Heart right ventricle (tissue), 16 donors: ENCODE measurements around the gene LIN7B. TPM values are rescaled to one million over a fixed set of nuclear protein-coding genes. Genes with fewer than 3 reads are reported as not detected.
"Not testable (repeated sequence)": the region's sequence is repeated elsewhere in the genome, so short reads cannot be mapped to it uniquely, and the experiment has no call there.

Experiments used
- ATAC-seq, 8 donors: fragments of 200-7000 bp; cut with Tn5 transposase; one replicate each; pipeline ENCODE4 v1.9.1; 2020; ENCODE audit warnings: mild to moderate bottlenecking in 8 of 8, moderate library complexity in 8 of 8, moderate number of reproducible peaks in 1 of 8
- DNase-seq, 2 donors: peaks; one replicate each; pipeline ENCODE4 v3.0.0-alpha.2; 2020
- H3K27ac ChIP-seq, 10 donors: fragments of 200-600 bp; sonication (generic) in 2 of 10; one replicate each; pipeline versions ENCODE4 v1.5.0 to v1.8.0; 2020 to 2022; ENCODE audit warnings: mild to moderate bottlenecking in 3 of 10
- H3K27me3 ChIP-seq, 7 donors: fragments of 200-600 bp; one replicate each; pipeline ENCODE4 v1.8.0; 2021 to 2022; ENCODE audit warnings: mild to moderate bottlenecking in 2 of 7
- H3K36me3 ChIP-seq, 9 donors: fragments of 200-600 bp; sonication (generic) in 1 of 9; one replicate each; pipeline versions ENCODE4 v1.5.0 to v1.8.0; 2020 to 2022; ENCODE audit warnings: mild to moderate bottlenecking in 2 of 9
- H3K4me1 ChIP-seq, 9 donors: fragments of 200-600 bp; sonication (generic) in 1 of 9; one replicate each; pipeline versions ENCODE4 v1.5.0 to v1.8.0; 2020 to 2022; ENCODE audit warnings: mild to moderate bottlenecking in 4 of 9
- H3K4me3 ChIP-seq, 10 donors: fragments of 200-600 bp; sonication (generic) in 2 of 10; one replicate each; pipeline versions ENCODE4 v1.5.0 to v1.8.0; 2020 to 2022; ENCODE audit warnings: mild to moderate bottlenecking in 7 of 10, moderate library complexity in 2 of 10
- H3K9me3 ChIP-seq, 11 donors: fragments of 200-600 bp in 10 of 11; sonication (generic) in 2 of 11; one replicate each; pipeline versions ENCODE4 v1.5.0 to v1.8.0; 2013 to 2022; ENCODE audit warnings: mild to moderate bottlenecking in 2 of 11, control low read depth in 1 of 11, moderate library complexity in 1 of 11
- CTCF ChIP-seq, 9 donors: fragments of 200-600 bp; sonication (generic) in 2 of 9; IDR thresholded peaks; one replicate each; pipeline versions ENCODE4 v1.5.0 to v1.8.0; 2021 to 2022; ENCODE audit warnings: antibody characterized with exemption in 9 of 9, mild to moderate bottlenecking in 5 of 9, moderate library complexity in 1 of 9
- WGBS, 2 donors: extraction: QIAGEN DNeasy Blood & Tissue Kit; methylation state at CpG; one replicate each; pipeline ENCODE4 v1.1.7; 2013; ENCODE audit warnings: inconsistent platforms in 1 of 2; 5-methylcytosine and 5-hydroxymethylcytosine counted together
- intact Hi-C, 10 donors: fragments of 100-400 bp; cut with DNase I; formaldehyde crosslinking; loops; one replicate each; pipeline versions ENCODE4 v1.11.1 to v1.14.2; 2022
- polyA plus RNA-seq, 2 donors: library from polyadenylated mRNA; stranded (reverse); fragments of 200-250 nt; gene quantifications; one replicate each; pipeline ENCODE4 v1.2.3, GENCODE V29; 2013
- total RNA-seq, 10 donors: library from RNA; stranded (reverse); fragmentation: NEBNext Ultra II Directional in 3 of 10; extraction: Animal tissue kit (Norgen Biotek cat#: 25700) in 3 of 10; gene quantifications; one replicate each; pipeline versions ENCODE4 v1.2.1 to v1.2.4, GENCODE V29; 2021 to 2023
- donor health status: Arrhythmogenic right ventricular cardiomyopathy.
- donor health status: ischemic (EF 13 %, LVEDD 7.1; RV severe dilation, severe dysfunction).
- donor health status: healthy with polysubstance abuse.
- donor health status: DM: no; HTN: yes; CAD: no.
- donor health status: DM: no; HTN: no; CAD: no.
- donor health status: ischemic (EF 25% LVEDD 6.9; RV normal size, moderate dysfunction).
- donor health status: ischemic (EF 25% LVEDD 5.7; RV mildly dilated, moderate dysfunction).
- donor health status: healthy.
- donor health status: DM: yes; HTN: yes; CAD: no.
- donor health status: Ischemic cardiomyopathy.
- donor health status: ischemic (EF 35%, LVEDD 5.7; RV mildly dilated, moderate dysfunction).
- donor health status: nonischemic (EF 11% LVEDD 7.7; RV severe dilation, severe dysfunction).
- donor health status: DM: yes; HTN: yes; CAD: no.
- donor health status: PGD.
- donor health status: ischemic (EF 29% LVEDD 5.4; RV normal size, mild dysfunction).
- donor health status: nonischemic (EF 23%, LVEDD 6.1; RV moderate dilation, normal function).

LIN7B gene
- total and polyA plus RNA-seq, 12 donors: 17.6 to 38.5 (median 23.5) TPM

GRCh38 chr19:49142866-49143335, 28.7 kb downstream of the LIN7B start:
- WGBS, 2 donors: 2% methylated on average over 21 of the region's 21 CpGs
- Histone ChIP-seq H3K36me3 (no peaks in the 10 kb centered on the region), H3K4me3 (peak overlapping the region in 9 of 10 donors; percentile 43 to 61 (median 55)), H3K27ac (peak overlapping the region in 2 of 10 donors; percentile 29 to 35), H3K9me3 (no peaks in the 10 kb centered on the region), H3K27me3 (peaks cover 0 to 12% (median 0%) of the 10 kb centered on the region in 7 donors), H3K4me1 (peaks cover 7 to 36% (median 17%) of the 10 kb centered on the region in 9 donors)
- ATAC-seq (peak; percentile 90 to 99 (median 96)), DNase-seq (peak; percentile 90 to 95)
- TF ChIP-seq CTCF (IDR thresholded peaks at IDR 0.05): no peak
- intact Hi-C loops: loop anchor here in 2 of 10 donors (2.0 to 5.0 kb wide), 2 partner anchors 44 to 46 kb away; no protein-coding TSS in a partner anchor

GRCh38 chr19:49145573-49146407, 31.6 kb downstream of the LIN7B start:
- H3K27me3 ChIP-seq: peaks cover 0 to 39% (median 0%) of the 10 kb centered on the region in 7 donors
- intact Hi-C loops: loop anchor here in 8 of 10 donors (1.0 to 5.0 kb wide), 6 partner anchors 33 to 52 kb away; partner anchors contain the start of gene LIN7B (in 2 of the 8)
- no peaks in the 10 kb centered on the region for H3K36me3 ChIP-seq
- peak; percentile 83 to 97 (median 94) for TF ChIP-seq CTCF (IDR thresholded peaks at IDR 0.05)
- peak overlapping the region in 3 of 10 donors; percentile 10 to 21 (median 16) for H3K27ac ChIP-seq
- no peaks in the 10 kb centered on the region for H3K9me3 ChIP-seq
- peak in 5 of 8 donors; percentile 6 to 26 (median 14) for ATAC-seq
- WGBS, 2 donors: 9% methylated on average over 28 to 30 of the region's 30 CpGs
- peak; percentile 77 to 84 for DNase-seq
- H3K4me1 ChIP-seq: peaks cover 7 to 54% (median 31%) of the 10 kb centered on the region in 9 donors
- H3K4me3 ChIP-seq: peak overlapping the region in 7 of 10 donors; percentile 0 to 39 (median 34)

GRCh38 chr19:49146408-49146770, 32.2 kb downstream of the LIN7B start:
- H3K4me3 ChIP-seq: peak overlapping the region in 4 of 10 donors; percentile 29 to 35 (median 33)

GRCh38 chr19:49148044-49148682, 34.0 kb downstream of the LIN7B start:
- no peak for TF ChIP-seq CTCF (IDR thresholded peaks at IDR 0.05)
- Histone ChIP-seq H3K4me3 (peak overlapping the region in 9 of 10 donors; percentile 62 to 91 (median 71)), H3K9me3 (no peaks in the 10 kb centered on the region), H3K36me3 (no peaks in the 10 kb centered on the region), H3K27ac (peak overlapping the region; percentile 63 to 97 (median 84)), H3K27me3 (peaks cover 0 to 43% (median 0%) of the 10 kb centered on the region in 7 donors), H3K4me1 (peaks cover 12 to 60% (median 49%) of the 10 kb centered on the region in 9 donors)
- ATAC-seq (peak in 5 of 8 donors; percentile 8 to 24 (median 21)), DNase-seq (peak in 1 of 2 donors; percentile 73)
- intact Hi-C loops: loop anchor here in 8 of 10 donors (2.0 to 5.0 kb wide), 5 partner anchors 29 to 51 kb away; partner anchors contain the start of genes LIN7B (in 2 of the 8), C19orf73 (in 1 of the 8) and PPFIA3 (in 1 of the 8)
- WGBS, 2 donors: 62% methylated on average over 11 of the region's 11 CpGs

More at GRCh38 chr19:49146408-49146770, 32.2 kb downstream of the LIN7B start:
- DNase-seq, H3K9me3 ChIP-seq, ATAC-seq, H3K36me3 ChIP-seq: not testable (repeated sequence)
- 40 to 47% methylated on average over 7 of the region's 7 CpGs for WGBS, 2 donors
- peaks cover 0 to 44% (median 0%) of the 10 kb centered on the region in 7 donors for H3K27me3 ChIP-seq
- intact Hi-C loops: loop anchor here in 7 of 10 donors (5.0 kb wide), 4 partner anchors 34 to 51 kb away; partner anchors contain the start of gene LIN7B (in 2 of the 7)
- H3K4me1 ChIP-seq: peaks cover 11 to 60% (median 37%) of the 10 kb centered on the region in 9 donors
- peak overlapping the region in 2 of 10 donors; percentile 10 to 16 for H3K27ac ChIP-seq
